Measurements from ENCODE around the gene COBL.

Gene COBL

GRCh38 chr7:51311166-51311565 lies 5.4 kb downstream of the COBL start:
- H3K27ac ChIP-seq (ENCODE audit: poor library complexity, severe bottlenecking): no peak overlapping the region
- no peak overlapping the region for H3K4me3 ChIP-seq (ENCODE audit: severe bottlenecking)
- H3K27me3 ChIP-seq (ENCODE audit: insufficient read depth, poor library complexity, severe bottlenecking): peaks cover 22% of the 10 kb centered on the region
- no peak for ATAC-seq (ENCODE audit: low read depth)
- H3K9me3 ChIP-seq (ENCODE audit: severe bottlenecking): no peaks in the 10 kb centered on the region
- no peaks in the 10 kb centered on the region for H3K4me1 ChIP-seq (ENCODE audit: insufficient read depth, poor library complexity, severe bottlenecking)
- no peak for DNase-seq (ENCODE audit: low spot score)
- H3K36me3 ChIP-seq (ENCODE audit: low read depth): no peaks in the 10 kb centered on the region
- TF ChIP-seq CTCF (IDR thresholded peaks at IDR 0.05; ENCODE audit: poor library complexity, severe bottlenecking): no peak

- DNase-seq (ENCODE audit: low spot score): no peak
- Histone ChIP-seq H3K4me1 (ENCODE audit: insufficient read depth, poor library complexity, severe bottlenecking) (no peaks in the 10 kb centered on the region), H3K9me3 (ENCODE audit: severe bottlenecking) (no peaks in the 10 kb centered on the region), H3K27me3 (ENCODE audit: insufficient read depth, poor library complexity, severe bottlenecking) (peaks cover 15% of the 10 kb centered on the region), H3K27ac (ENCODE audit: poor library complexity, severe bottlenecking) (no peak overlapping the region), H3K4me3 (ENCODE audit: severe bottlenecking) (no peak overlapping the region), H3K36me3 (ENCODE audit: low read depth) (no peaks in the 10 kb centered on the region)
- TF ChIP-seq CTCF (IDR thresholded peaks at IDR 0.05; ENCODE audit: poor library complexity, severe bottlenecking): no peak
- ATAC-seq (ENCODE audit: low read depth): no peak
Measured at GRCh38 chr7:51310131-51310583, 6.5 kb downstream of the COBL start.

- Histone ChIP-seq H3K36me3 (ENCODE audit: low read depth) (no peaks in the 10 kb centered on the region), H3K4me1 (ENCODE audit: insufficient read depth, poor library complexity, severe bottlenecking) (no peaks in the 10 kb centered on the region), H3K9me3 (ENCODE audit: severe bottlenecking) (no peaks in the 10 kb centered on the region), H3K27ac (ENCODE audit: poor library complexity, severe bottlenecking) (no peak overlapping the region), H3K27me3 (ENCODE audit: insufficient read depth, poor library complexity, severe bottlenecking) (peaks cover 8% of the 10 kb centered on the region), H3K4me3 (ENCODE audit: severe bottlenecking) (no peak overlapping the region)
- DNase-seq (ENCODE audit: low spot score) (no peak), ATAC-seq (ENCODE audit: low read depth) (no peak)
- no peak for TF ChIP-seq CTCF (IDR thresholded peaks at IDR 0.05; ENCODE audit: poor library complexity, severe bottlenecking)
Measured at GRCh38 chr7:51309361-51310130, 7.1 kb downstream of the COBL start.

GRCh38 chr7:51308696-51309095 lies 7.9 kb downstream of the COBL start:
- Histone ChIP-seq H3K27me3 (ENCODE audit: insufficient read depth, poor library complexity, severe bottlenecking) (no peaks in the 10 kb centered on the region), H3K9me3 (ENCODE audit: severe bottlenecking) (no peaks in the 10 kb centered on the region), H3K4me1 (ENCODE audit: insufficient read depth, poor library complexity, severe bottlenecking) (no peaks in the 10 kb centered on the region), H3K27ac (ENCODE audit: poor library complexity, severe bottlenecking) (no peak overlapping the region), H3K36me3 (ENCODE audit: low read depth) (no peaks in the 10 kb centered on the region), H3K4me3 (ENCODE audit: severe bottlenecking) (no peak overlapping the region)
- ATAC-seq (ENCODE audit: low read depth) (no peak), DNase-seq (ENCODE audit: low spot score) (no peak)
- no peak for TF ChIP-seq CTCF (IDR thresholded peaks at IDR 0.05; ENCODE audit: poor library complexity, severe bottlenecking)

GRCh38 chr7:51308265-51308664 lies 8.3 kb downstream of the COBL start:
- H3K4me3 ChIP-seq (ENCODE audit: severe bottlenecking): no peak overlapping the region
- no peak for TF ChIP-seq CTCF (IDR thresholded peaks at IDR 0.05; ENCODE audit: poor library complexity, severe bottlenecking)

More at GRCh38 chr7:51308265-51308664, 8.3 kb downstream of the COBL start:
- no peaks in the 10 kb centered on the region for H3K9me3 ChIP-seq (ENCODE audit: severe bottlenecking)
- H3K27ac ChIP-seq (ENCODE audit: poor library complexity, severe bottlenecking): no peak overlapping the region
- H3K36me3 ChIP-seq (ENCODE audit: low read depth): no peaks in the 10 kb centered on the region
- no peak for DNase-seq (ENCODE audit: low spot score)
- H3K4me1 ChIP-seq (ENCODE audit: insufficient read depth, poor library complexity, severe bottlenecking): peaks cover 4% of the 10 kb centered on the region
- ATAC-seq (ENCODE audit: low read depth): no peak
- H3K27me3 ChIP-seq (ENCODE audit: insufficient read depth, poor library complexity, severe bottlenecking): no peaks in the 10 kb centered on the region
